ENCODE data around the gene CNNM4. TPM values are rescaled to one million over a fixed set of nuclear protein-coding genes. Genes with fewer than 3 reads are reported as not detected.

The CNNM4 gene
- total RNA-seq, 1 donor from 2014 or later, result 8.3 TPM

- H3K36me3 ChIP-seq, result peaks cover 0 to 1% of the 10 kb centered on the region in 2 donors
- DNase-seq (ENCODE audit: extremely low spot score in 2 of 2), result no peak
- H3K9me3 ChIP-seq, result no peaks in the 10 kb centered on the region
- H3K27ac ChIP-seq, result no peak overlapping the region
- TF ChIP-seq, protein P1, sequence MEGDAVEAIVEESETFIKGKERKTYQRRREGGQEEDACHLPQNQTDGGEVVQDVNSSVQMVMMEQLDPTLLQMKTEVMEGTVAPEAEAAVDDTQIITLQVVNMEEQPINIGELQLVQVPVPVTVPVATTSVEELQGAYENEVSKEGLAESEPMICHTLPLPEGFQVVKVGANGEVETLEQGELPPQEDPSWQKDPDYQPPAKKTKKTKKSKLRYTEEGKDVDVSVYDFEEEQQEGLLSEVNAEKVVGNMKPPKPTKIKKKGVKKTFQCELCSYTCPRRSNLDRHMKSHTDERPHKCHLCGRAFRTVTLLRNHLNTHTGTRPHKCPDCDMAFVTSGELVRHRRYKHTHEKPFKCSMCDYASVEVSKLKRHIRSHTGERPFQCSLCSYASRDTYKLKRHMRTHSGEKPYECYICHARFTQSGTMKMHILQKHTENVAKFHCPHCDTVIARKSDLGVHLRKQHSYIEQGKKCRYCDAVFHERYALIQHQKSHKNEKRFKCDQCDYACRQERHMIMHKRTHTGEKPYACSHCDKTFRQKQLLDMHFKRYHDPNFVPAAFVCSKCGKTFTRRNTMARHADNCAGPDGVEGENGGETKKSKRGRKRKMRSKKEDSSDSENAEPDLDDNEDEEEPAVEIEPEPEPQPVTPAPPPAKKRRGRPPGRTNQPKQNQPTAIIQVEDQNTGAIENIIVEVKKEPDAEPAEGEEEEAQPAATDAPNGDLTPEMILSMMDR (IDR thresholded peaks at IDR 0.05), result no peak
- no peak for TF ChIP-seq POLR2A (IDR thresholded peaks at IDR 0.05)
- no peak for TF ChIP-seq POLR2AphosphoS5 (IDR thresholded peaks at IDR 0.05; ENCODE audit: insufficient read depth in 1 of 2, low read depth in 1 of 2)
- H3K27me3 ChIP-seq, result no peaks in the 10 kb centered on the region
- intact Hi-C loops (cut with DNase I), result no loop called here
- no peak overlapping the region for H3K4me3 ChIP-seq
- H3K4me1 ChIP-seq, result peaks cover 15% of the 10 kb centered on the region
Measured at GRCh38 chr2:96842600-96842999, 81.9 kb downstream of the CNNM4 start.

DNA sequence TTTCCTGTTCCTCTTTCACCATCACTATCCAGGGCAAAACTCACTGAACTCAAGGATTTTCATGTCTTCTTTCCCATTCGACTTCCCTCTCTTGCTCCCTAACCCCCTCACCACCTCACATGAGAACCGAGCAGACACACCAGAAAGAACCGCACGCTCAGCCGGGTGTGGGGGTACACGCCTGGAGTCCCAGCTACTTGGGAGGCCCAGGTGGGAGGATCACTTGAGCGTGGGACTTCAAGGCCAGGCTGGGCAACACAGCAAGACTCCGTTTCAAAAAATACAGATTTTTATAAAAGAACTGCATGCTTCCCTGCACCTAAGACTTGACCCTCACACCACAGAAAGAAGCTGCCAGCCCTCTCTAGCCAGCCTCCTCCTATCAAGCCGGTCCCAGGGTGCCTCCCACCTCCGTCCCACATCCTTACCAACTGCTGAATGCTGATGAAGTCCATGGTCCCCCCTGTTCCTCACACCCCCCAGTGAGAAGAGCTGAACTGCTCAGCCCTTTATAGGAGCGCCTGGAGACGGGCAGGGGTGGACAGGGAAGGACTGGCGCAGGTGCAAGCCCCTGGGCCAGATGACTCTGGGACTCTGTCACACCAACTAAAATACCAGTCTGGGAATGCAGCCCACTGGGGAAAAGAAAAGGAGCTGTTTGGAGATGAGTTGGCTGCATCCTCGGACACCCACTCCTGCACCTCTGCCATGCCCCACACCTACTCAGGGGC, 83.0 kb downstream of the CNNM4 start, which contains the start of gene ANKRD23:
Gene ANKRD23, minus strand, starts transcription at position 484 of the 731 bp plus-strand sequence. Its CDS starts 29 bp downstream, at position 455.
- DNase-seq (ENCODE audit: extremely low spot score in 2 of 2), result no peak
- peaks cover 0 to 12% of the 10 kb centered on the region in 2 donors for H3K36me3 ChIP-seq
- intact Hi-C loops (cut with DNase I), result no loop called here

DNA sequence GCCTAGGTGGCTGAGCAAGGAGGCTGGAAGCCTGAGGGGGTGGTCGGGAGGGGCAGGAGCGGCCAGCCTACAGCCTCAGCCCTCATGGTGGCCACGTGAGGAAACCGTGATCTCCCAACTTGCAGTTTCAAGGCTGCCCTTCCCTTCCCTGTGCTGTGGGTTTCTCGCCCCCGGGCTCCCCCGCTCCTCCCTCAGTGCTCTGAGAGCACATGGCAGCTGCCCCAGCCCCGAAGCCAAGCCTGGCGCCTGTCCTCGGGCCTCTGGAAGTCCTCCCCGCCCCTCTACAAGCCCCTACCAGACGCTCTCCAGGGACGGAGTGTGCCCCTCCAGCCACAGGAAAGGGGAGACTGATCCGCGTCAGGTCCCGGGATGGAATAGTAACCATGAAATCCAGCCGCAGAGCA, 83.7 kb downstream of the CNNM4 start:
- intact Hi-C loops (cut with DNase I), result no loop called here

More for the DNA sequence above, 83.0 kb downstream of the CNNM4 start, which contains the start of gene ANKRD23:
- no peaks in the 10 kb centered on the region for H3K9me3 ChIP-seq
- TF ChIP-seq POLR2AphosphoS5 (IDR thresholded peaks at IDR 0.05; ENCODE audit: insufficient read depth in 1 of 2, low read depth in 1 of 2) (no peak), POLR2A (IDR thresholded peaks at IDR 0.05) (no peak)
- TF ChIP-seq, protein P1 (IDR thresholded peaks at IDR 0.05), result no peak
- H3K4me3 ChIP-seq, result no peak within 1 kb of the TSS
- H3K27me3 ChIP-seq, result no peaks in the 10 kb centered on the region
- no peak within 1 kb of the TSS for H3K27ac ChIP-seq
- H3K4me1 ChIP-seq, result peaks cover 15% of the 10 kb centered on the region

GRCh38 chr2:96846825-96847224, 86.1 kb downstream of the CNNM4 start:
- TF ChIP-seq, protein P1 (IDR thresholded peaks at IDR 0.05), result no peak
- TF ChIP-seq POLR2A (IDR thresholded peaks at IDR 0.05) (no peak), POLR2AphosphoS5 (IDR thresholded peaks at IDR 0.05; ENCODE audit: insufficient read depth in 1 of 2, low read depth in 1 of 2) (no peak)
- Histone ChIP-seq H3K4me1 (no peaks in the 10 kb centered on the region), H3K4me3 (no peak overlapping the region), H3K36me3 (peaks cover 0 to 40% of the 10 kb centered on the region in 2 donors), H3K9me3 (no peaks in the 10 kb centered on the region), H3K27me3 (no peaks in the 10 kb centered on the region), H3K27ac (no peak overlapping the region)
- DNase-seq (ENCODE audit: extremely low spot score in 2 of 2), result no peak
- intact Hi-C loops (cut with DNase I), result no loop called here

More for the DNA sequence above, 83.7 kb downstream of the CNNM4 start:
- H3K36me3 ChIP-seq, result peaks cover 0 to 17% of the 10 kb centered on the region in 2 donors
- H3K4me1 ChIP-seq, result peaks cover 9% of the 10 kb centered on the region
- no peaks in the 10 kb centered on the region for H3K27me3 ChIP-seq
- TF ChIP-seq, protein P1 (IDR thresholded peaks at IDR 0.05), result no peak
- TF ChIP-seq POLR2A (IDR thresholded peaks at IDR 0.05), result no peak
- no peak overlapping the region for H3K4me3 ChIP-seq
- no peak for DNase-seq (ENCODE audit: extremely low spot score in 2 of 2)
- H3K27ac ChIP-seq, result no peak overlapping the region
- no peaks in the 10 kb centered on the region for H3K9me3 ChIP-seq

DNA sequence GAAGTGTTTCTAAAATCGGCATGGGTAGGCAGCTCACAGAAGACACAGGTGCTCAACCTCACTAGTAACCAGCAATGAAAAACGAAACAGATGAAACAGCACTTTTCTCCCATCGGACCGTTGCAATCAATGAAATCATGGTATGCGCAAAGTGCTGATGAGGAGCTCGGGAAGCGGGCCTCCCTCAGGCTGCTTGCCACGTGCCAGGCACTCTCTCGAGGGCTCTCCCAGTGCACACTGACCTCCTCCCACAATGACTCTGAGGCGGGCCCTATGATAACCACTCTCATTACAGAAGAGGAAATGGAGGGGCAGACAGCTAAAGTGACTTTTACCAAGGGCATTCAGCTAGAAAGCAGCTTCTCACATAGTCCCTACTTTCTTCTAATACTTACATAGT, 86.9 kb downstream of the CNNM4 start:
- no peak for DNase-seq (ENCODE audit: extremely low spot score in 2 of 2)
- intact Hi-C loops (cut with DNase I), result no loop called here
- no peak for TF ChIP-seq POLR2AphosphoS5 (IDR thresholded peaks at IDR 0.05; ENCODE audit: insufficient read depth in 1 of 2, low read depth in 1 of 2)
- TF ChIP-seq POLR2A (IDR thresholded peaks at IDR 0.05), result no peak
- TF ChIP-seq, protein P1 (IDR thresholded peaks at IDR 0.05), result no peak
- Histone ChIP-seq H3K27me3 (no peaks in the 10 kb centered on the region), H3K9me3 (no peaks in the 10 kb centered on the region), H3K4me3 (no peak overlapping the region), H3K36me3 (peaks cover 0 to 44% of the 10 kb centered on the region in 2 donors), H3K4me1 (no peaks in the 10 kb centered on the region), H3K27ac (no peak overlapping the region)
